ENCODE results near the gene CAD.
A peak's percentile ranks its signal among the peaks of the same experiment; 100 is the strongest.

CAD gene

GRCh38 chr2:27211943-27212625, 5.1 kb upstream of the CAD start, which contains the start of the genes ATRAID and SLC5A6:
TSS of gene ATRAID (plus strand) at chr2:27212041. CDS start at chr2:27212369, 328 bp downstream.
TSS of gene SLC5A6 (minus strand) at chr2:27212268. CDS start at chr2:27207650, 4,618 bp downstream.
- TF ChIP-seq CTCF (IDR thresholded peaks at IDR 0.05; ENCODE audit: low read depth, low read length), result no peak
- DNase-seq (ENCODE audit: extremely low read depth, low read depth), result peak; percentile 72

DNA sequence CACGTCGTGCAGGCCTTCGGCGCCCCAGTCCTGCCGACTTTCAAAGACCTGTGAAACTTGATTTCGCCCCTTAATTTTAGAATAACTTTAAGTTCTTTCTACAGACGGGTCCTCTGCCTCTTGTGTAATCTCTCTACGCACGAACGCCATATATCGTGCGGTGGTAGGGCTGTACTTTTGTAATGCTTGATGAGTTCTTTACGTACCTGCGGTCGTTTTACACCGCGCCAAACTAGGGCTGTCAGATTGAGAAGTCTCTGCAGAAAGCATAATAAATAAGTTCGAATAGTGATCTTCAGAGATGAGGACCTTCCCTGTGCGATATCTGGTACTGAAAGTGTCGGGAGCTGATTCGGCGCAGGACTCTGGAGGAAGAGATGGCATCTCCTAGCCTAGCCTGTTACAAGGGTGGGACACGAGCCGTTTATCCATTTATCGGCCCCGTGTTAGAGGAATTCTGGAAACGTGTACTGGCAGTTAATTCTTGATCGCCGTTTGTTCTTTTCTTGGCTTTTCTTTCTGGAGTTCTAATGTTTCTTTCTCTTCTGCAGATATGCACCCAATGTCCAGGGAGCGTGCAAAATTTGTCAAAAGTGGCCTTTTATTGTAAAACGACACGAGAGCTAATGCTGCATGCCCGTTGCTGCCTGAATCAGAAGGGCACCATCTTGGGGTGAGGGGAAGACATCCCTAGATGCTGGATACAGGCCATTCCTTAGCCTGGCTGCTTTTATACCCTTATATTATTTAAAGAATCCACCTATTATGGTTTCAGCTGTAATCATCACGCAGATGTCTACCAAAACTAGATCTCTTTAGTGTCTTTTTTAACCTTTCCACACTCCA, 4.3 kb upstream of the CAD start:
- TF ChIP-seq CTCF (IDR thresholded peaks at IDR 0.05; ENCODE audit: low read depth, low read length), result no peak
- no peak for DNase-seq (ENCODE audit: extremely low read depth, low read depth)

DNA sequence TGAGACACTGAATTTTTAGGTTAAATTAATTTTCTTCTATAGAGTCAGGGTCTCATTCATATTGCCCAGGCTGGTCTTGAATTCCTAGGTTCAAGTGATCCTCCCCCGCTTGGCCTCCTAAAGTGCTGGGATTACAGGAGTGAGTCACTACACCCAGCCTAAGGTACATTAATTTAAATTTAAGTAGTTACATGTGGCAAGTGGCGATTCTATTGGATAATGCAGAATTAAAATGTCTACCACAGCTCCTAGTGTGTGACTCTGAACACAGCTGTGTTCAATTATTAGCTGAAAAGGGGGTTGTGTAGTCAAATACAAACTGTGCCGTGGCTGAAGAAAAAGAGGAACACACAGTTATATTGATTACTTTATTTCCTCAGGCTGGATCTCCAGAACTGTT, 2.2 kb upstream of the CAD start:
- no peak for TF ChIP-seq CTCF (IDR thresholded peaks at IDR 0.05; ENCODE audit: low read depth, low read length)
- DNase-seq (ENCODE audit: extremely low read depth, low read depth), result no peak

DNA sequence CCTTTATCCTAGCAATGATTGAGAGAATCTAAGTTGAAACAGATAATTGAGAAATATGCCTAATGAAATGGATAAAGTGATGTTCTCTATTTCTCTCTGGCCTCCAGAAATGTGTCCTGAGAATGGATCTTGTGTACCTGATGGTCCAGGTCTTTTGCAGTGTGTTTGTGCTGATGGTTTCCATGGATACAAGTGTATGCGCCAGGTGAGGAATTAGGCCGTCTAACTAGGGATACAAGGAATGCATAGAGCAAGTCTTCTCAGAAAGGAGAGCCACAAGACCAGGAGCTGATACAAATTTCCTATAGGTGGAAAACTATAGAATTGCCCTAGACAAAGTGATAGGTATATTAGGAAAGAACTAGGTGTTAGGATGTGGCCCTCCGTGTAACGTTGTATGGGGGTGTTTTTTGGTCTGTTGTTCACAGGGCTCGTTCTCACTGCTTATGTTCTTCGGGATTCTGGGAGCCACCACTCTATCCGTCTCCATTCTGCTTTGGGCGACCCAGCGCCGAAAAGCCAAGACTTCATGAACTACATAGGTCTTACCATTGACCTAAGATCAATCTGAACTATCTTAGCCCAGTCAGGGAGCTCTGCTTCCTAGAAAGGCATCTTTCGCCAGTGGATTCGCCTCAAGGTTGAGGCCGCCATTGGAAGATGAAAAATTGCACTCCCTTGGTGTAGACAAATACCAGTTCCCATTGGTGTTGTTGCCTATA, 592 bp upstream of the CAD start:
- no peak for DNase-seq (ENCODE audit: extremely low read depth, low read depth)
- no peak for TF ChIP-seq CTCF (IDR thresholded peaks at IDR 0.05; ENCODE audit: low read depth, low read length)

GRCh38 chr2:27218614-27219013, 1.4 kb downstream of the CAD start:
- TF ChIP-seq CTCF (IDR thresholded peaks at IDR 0.05; ENCODE audit: low read depth, low read length), result no peak
- no peak for DNase-seq (ENCODE audit: extremely low read depth, low read depth)

- no peak for DNase-seq (ENCODE audit: extremely low read depth, low read depth)
Measured at GRCh38 chr2:27219091-27219490, 1.9 kb downstream of the CAD start.

More at GRCh38 chr2:27219091-27219490, 1.9 kb downstream of the CAD start:
- no peak for TF ChIP-seq CTCF (IDR thresholded peaks at IDR 0.05; ENCODE audit: low read depth, low read length)

All from AG09319 (cell line).